K562 (cell line): Measurements from ENCODE around the gene GPC1.

Experiments used
- CTCF ChIP-seq, 3 experiments: IDR thresholded peaks in 2 of 3; conservative IDR thresholded peaks in 1 of 3; 2 replicates each; pipeline ENCODE4 v1.5.1; 2011 to 2012; ENCODE audit warnings: low read length in 3 of 3, mild to moderate bottlenecking in 3 of 3, control low read depth in 2 of 3, improper control_type of control experiment in 1 of 3, inconsistent platforms in 1 of 3, low read depth in 1 of 3, mixed read lengths in 1 of 3, moderate library complexity in 1 of 3; ENCODE audit not compliant: insufficient read depth in 2 of 3
- GABPA ChIP-seq: fragments of 200-800 bp; sonication (Bioruptor generic); conservative IDR thresholded peaks from 2 replicates; pipeline ENCODE4 v1.6.1; 2016; ENCODE audit warnings: low read depth, missing genetic modification characterization, missing compliant biosample characterization
- GABPB1 ChIP-seq: sonication (generic); formaldehyde crosslinking; IDR thresholded peaks from 2 replicates; pipeline ENCODE4 v1.8.0; 2022; ENCODE audit warnings: mild to moderate bottlenecking, missing genetic modification reagents
- HIVEP1 ChIP-seq: fragments of 250-450 bp; sonication (Bioruptor Pico); IDR thresholded peaks from 2 replicates; pipeline ENCODE4 v1.4.0; 2020; ENCODE audit warnings: mild to moderate bottlenecking
- MAFF ChIP-seq: IDR thresholded peaks from 2 replicates; pipeline ENCODE4 v1.6.1; 2012; ENCODE audit warnings: low read length, improper control_type of control experiment
- MAFK ChIP-seq: IDR thresholded peaks from 2 replicates; pipeline ENCODE4 v1.6.1; 2011; ENCODE audit warnings: low read length, improper control_type of control experiment
- NFYB ChIP-seq: IDR thresholded peaks from 2 replicates; pipeline ENCODE4 v1.6.1; 2011; ENCODE audit warnings: mild to moderate bottlenecking, moderate library complexity; ENCODE audit not compliant: insufficient read length; ENCODE audit errors: extremely low read depth
- SMC3 ChIP-seq: conservative IDR thresholded peaks from 2 replicates; pipeline ENCODE4 v1.6.1; 2011; ENCODE audit warnings: low read depth, low read length, improper control_type of control experiment; ENCODE audit not compliant: insufficient read depth
- ZFX ChIP-seq: sonication (generic); formaldehyde crosslinking; IDR thresholded peaks from 2 replicates; pipeline ENCODE4 v1.8.0; 2022; ENCODE audit warnings: mild to moderate bottlenecking, missing genetic modification reagents, moderate library complexity

- TF ChIP-seq CTCF (IDR thresholded peaks at IDR 0.05 in 2 of 3, conservative IDR thresholded peaks at IDR 0.05 in 1 of 3; ENCODE audit: insufficient read depth in 2 of 3, low read depth in 1 of 3, low read length in 3 of 3) (no peak), GABPB1 (CRISPR knock-in tag) (no peak), MAFF (no peak), ZFX (no peak), NFYB (no peak), HIVEP1 (no peak), MAFK (no peak), SMC3 (no peak), GABPA (no peak)
Observed at GRCh38 chr2:240448387-240449274, 13.2 kb downstream of the GPC1 start.
